ENCODE measurements around the gene SMIM45.
A peak's percentile ranks its signal among the peaks of the same experiment; 100 is the strongest.

Gene SMIM45

DNA sequence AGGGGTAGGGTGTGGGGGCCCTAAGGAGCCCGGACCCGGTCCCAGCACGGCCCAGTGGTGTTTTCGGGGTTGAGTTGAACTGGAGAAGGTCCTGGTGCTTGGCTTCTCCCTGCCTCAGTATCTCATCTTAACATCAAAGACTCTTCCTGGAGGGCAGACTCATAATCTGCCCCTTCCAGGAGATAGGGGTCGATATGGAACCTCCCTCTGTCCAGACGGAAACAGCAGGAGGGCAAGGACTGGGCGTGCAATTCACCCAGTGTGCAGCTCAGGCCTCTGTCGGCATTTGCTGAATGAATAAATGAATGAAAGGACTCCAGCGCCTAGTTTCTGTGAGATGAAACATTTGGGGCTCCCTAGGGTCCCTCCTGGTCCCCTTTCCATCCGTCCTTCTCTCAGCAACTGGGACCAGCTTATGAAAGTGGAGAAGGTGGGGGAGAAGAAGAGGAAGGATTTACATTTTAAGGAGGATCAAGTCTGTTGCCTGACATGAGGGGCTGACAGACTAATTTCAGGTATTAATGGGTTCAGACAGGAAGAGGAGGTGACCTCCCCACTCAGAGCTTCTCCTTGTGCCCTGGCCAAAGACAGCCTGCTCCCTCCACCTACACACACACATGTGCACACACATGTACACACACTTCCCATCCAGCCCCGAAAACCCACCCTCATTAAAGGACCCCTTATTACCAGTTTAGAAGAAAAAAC is 36.0 kb upstream of the SMIM45 start:
- DNase-seq, result no peak

DNA sequence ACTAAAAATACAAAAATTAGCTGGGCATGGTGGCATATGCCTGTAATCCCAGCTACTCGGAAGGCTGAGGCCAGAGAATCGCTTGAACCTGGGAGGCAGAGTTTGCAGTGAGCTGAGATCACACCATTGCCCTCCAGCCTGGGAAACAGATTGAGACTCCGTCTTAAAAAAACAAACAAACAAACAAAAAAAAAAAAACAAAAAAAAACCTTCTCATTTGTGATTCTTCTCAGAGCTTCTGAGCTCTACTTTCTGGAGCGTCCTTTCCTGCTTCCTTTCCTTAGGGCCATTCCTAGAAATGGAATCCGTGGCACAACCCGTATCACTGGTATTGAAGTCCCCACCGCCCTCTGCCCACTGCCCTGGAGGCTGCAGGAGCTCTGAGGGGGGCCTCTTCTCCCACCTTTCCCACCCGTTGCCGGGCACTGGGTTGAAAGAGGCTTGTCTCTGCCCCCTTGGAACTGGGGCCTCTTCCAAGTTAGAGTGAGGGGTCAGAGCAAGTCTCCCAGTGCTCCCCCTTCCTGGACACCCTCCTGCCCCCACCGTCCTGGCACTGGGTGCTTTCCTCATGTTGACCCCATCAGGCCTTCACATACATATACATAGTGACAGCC is 35.1 kb upstream of the SMIM45 start:
- no peak for DNase-seq

DNA sequence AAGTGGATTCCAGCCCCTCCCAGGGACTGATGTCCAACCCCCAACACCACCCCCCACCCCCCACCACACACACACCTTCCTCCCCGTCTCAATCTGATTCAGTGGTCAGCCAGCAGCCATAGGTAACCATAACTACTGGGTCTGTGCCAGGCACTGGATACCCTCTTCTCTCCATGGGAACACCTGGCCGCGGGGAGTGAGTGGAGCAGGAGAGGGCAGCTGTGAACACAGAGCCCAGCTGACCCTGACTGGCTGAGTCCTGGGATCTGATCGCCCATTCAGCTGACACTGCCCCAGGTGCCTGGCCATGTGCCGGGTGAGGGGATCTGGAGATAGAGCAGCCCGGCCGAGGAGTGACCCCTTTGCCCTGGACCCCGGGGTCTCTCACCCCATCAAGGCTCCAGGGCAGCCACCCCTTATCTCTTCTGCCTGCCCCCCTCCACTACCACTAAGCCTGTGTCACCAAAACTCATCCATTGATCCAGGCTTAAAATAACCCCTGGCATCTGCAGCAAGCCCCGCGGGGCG is 34.5 kb upstream of the SMIM45 start:
- DNase-seq, result peak; percentile 60

- peak; percentile 22 for DNase-seq
Observed at GRCh38 chr22:41917903-41918791, 33.8 kb upstream of the SMIM45 start.

- no peak for DNase-seq
Observed at GRCh38 chr22:41919357-41920224, 32.4 kb upstream of the SMIM45 start.

DNA sequence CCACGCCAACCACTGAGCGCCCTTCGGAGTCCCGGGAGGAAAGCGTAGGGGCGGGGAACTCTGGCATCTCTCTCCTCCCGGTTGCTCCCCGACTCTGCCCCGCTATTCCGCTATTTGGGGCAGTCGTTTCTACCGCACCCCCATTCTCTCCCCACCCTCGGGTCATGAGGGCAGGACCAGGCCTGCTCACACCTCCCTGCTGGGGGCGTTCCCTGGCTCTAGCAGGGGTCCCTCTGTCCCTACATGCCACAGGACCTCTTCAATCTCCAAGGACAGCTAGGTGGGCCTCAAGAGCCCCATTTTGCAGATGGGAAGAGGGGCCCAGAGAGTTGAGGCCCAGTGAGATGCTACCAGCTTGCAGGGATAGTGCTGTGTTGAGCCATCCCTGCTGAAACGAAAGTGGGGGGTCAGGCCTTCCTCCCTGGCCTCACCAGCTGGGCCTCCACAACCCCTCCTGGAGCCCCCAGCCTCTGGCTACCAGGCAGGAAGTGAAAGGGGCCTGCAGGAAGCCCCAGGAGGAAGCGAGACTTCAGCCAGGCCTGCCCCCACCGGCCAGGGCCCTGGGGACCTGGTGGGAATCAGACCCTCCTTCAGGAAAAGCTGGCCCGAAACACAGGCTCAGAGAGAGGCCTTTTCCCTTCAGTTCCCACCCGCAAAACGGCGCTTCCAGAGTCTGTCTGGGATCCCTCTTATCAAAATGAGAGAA is 31.5 kb upstream of the SMIM45 start:
- DNase-seq, result no peak

DNA sequence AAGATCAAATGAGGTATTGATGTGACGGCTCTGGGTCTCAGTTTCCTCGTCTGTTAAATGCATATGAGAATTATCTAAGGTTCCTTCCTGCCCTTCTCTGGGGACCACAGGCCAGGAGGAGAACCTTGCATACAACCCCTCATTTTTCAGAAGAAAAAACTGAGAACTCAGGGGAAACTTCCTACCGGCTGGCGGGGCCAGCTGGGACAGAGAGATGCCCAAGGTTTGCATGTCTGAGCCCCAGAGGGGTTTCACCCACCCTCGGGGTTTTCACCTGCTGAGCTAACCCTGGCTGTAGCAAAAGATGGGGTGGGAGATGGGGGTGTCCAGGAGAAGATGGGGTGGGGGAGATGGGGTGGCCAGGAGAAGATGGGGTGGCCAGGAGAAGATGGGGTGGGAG is 29.6 kb upstream of the SMIM45 start:
- no peak for DNase-seq

DNA sequence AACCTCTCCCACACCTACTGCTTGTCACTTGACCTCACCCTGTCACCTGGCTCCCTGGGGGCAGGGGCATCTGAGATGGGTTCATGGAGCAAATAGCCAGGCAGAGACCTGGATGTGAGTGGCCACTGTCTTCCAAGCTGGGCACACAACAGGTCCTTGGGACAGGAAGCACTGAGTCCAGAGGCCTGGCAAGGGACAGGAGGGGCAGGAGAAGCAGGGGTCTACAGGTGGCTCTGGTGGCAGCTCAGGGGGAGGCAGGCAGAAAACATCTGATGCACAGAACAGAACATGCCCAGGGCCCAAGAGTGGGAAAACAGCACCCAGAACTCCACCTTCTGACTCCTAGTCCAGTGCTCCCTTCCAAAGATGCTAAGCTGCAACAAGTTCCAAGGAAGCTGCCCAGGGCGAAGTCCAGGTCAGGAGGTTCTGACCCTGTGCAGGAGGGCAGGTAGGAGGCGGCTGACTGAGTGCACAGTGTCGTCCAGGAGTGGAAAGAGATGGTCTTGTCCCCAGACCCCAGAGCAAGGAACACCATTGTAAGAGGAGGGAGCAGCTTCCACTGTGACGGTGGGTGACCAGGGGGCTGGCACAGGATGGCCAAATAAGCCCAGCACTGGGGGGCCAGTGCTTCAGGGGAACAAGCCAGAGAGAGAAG is 28.9 kb upstream of the SMIM45 start:
- no peak for DNase-seq

- no peak for DNase-seq
Observed at GRCh38 chr22:41923595-41924276, 28.2 kb upstream of the SMIM45 start.

- peak; percentile 61 for DNase-seq
Observed at GRCh38 chr22:41925783-41926460, 26.0 kb upstream of the SMIM45 start.

- DNase-seq, result no peak
Observed at GRCh38 chr22:41927813-41928212, 24.1 kb upstream of the SMIM45 start.

- no peak for DNase-seq
Observed at GRCh38 chr22:41928593-41929417, 23.1 kb upstream of the SMIM45 start.

GRCh38 chr22:41929418-41929810 is 22.5 kb upstream of the SMIM45 start:
- DNase-seq, result peak; percentile 31

DNA sequence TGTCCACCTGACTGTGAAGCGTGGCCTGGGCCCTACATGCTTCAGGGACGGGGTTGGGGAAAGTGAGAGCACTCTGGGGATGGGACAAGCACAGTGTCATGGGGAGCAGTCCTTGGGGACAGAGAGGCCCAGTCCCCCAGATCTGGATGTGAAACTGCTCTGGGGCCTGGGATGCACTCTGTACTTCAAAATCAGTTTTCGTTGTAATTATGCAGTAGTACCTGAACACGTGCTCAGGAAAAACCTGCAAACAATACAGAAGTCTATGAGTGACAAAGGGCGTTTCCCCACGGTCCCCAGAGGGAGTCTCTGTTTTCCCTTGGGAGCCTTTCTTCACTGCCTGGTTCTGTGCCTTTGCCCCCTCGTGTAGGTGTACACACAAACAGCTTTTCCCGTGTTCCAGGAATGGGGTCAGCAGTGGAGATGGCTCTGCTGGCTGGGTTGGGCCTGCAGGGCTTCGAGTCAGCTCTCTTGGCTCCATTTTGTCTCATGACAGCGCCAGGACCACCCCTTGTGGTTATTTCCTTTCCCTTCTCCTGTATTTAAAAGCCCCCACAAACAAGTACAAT is 20.2 kb upstream of the SMIM45 start:
- no peak for DNase-seq

DNA sequence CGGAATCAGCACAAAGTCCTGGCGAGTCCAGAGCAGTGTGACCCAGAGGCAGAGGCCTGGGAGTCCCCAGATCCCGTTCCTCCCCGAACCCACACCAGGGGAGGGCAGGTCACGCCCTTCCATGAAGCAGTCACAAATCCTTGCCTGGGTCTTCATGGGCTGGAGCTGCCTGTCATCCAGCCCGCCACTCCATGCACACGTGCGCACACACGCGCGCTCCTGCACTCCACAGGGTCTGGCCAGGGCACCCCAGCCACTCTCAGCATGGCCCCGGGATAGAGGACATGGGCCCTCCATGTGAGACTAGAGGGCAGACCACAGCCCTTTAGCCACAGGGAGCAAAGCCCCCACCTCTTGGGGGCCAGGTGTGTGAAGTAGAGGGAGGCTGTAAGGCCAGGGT is 19.6 kb upstream of the SMIM45 start:
- no peak for DNase-seq

- DNase-seq, result no peak
Observed at GRCh38 chr22:41933411-41934177, 18.4 kb upstream of the SMIM45 start.

- no peak for DNase-seq
Observed at GRCh38 chr22:41934284-41935014, 17.5 kb upstream of the SMIM45 start.
